ENCODE measurements around the gene DNASE1L1.

Gene DNASE1L1

DNA sequence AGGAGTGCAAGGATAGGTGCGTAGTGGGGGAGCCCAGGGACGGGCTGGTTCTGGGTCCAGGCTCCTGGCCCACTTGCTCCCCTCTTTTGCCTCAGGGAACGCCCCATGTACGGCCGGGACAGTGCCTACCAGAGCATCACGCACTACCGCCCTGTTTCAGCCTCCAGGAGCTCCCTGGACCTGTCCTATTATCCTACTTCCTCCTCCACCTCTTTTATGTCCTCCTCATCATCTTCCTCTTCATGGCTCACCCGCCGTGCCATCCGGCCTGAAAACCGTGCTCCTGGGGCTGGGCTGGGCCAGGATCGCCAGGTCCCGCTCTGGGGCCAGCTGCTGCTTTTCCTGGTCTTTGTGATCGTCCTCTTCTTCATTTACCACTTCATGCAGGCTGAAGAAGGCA is 28.3 kb downstream of the DNASE1L1 start:
- DNase-seq = no peak

GRCh38 chrX:154380153-154380552 is 28.9 kb downstream of the DNASE1L1 start:
- no peak for DNase-seq

DNA sequence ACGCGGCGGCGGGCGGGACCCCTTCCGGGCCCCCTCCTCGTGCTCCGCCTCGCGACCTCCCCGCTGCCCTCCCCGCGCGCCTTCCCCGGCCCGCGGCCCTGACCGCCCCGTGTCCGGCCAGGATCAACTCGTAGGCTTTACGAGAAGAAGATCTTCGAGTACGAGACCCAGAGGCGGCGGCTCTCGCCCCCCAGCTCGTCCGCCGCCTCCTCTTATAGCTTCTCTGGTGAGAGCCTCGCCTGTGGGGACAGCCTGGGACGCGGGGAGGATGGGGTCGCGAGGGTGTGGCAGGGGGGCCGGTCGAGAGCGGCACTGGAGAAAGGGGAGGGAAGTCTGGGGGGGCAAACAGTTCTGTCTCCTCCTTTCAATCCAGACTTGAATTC is 29.5 kb downstream of the DNASE1L1 start:
- no peak for DNase-seq

- DNase-seq = peak; percentile 97
Measured at GRCh38 chrX:154378799-154379568, 30.1 kb downstream of the DNASE1L1 start, which contains the start of gene EMD. Gene EMD, plus strand, starts transcription at chrX:154379295. Its CDS starts 190 bp downstream, at chrX:154379485.

GRCh38 chrX:154378059-154378798 is 30.8 kb downstream of the DNASE1L1 start:
- DNase-seq = peak; percentile 42

DNA sequence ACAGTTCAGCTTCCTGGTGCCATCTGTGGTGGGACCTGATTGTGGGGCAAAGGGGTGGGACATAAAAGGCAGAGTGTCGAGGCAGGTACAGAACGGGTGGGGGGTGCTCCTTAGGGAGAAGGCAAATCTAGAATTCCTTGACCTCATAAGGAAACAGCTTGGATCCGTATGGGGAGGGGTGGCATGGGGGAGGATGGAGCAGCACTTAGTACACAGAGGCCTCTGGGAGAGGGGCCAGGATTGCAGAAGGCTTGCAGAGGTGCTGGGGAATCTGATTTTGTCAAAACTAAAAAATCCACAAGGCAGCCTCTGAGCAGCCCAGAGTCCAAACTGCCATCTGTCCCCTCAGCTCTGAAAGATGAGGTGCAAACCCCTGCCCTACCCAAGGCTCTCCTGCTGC is 32.3 kb downstream of the DNASE1L1 start:
- DNase-seq = no peak

DNA sequence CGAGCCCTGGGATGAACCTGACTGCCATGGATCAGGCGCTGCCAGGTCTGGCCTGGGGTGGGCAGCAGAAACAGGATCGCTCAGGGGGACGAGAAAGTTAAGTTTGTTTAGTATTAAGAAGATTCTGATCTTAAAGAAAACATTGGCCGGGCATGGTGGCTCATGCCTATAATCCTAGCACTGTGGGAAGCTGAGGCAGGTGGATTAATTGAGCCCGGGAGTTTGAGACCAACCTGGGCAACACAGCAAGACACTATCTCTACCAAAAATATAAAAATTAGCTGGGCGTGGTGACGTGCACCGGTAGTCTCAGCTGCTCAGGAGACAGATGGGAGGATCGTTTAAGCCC is 33.9 kb downstream of the DNASE1L1 start:
- no peak for DNase-seq

DNA sequence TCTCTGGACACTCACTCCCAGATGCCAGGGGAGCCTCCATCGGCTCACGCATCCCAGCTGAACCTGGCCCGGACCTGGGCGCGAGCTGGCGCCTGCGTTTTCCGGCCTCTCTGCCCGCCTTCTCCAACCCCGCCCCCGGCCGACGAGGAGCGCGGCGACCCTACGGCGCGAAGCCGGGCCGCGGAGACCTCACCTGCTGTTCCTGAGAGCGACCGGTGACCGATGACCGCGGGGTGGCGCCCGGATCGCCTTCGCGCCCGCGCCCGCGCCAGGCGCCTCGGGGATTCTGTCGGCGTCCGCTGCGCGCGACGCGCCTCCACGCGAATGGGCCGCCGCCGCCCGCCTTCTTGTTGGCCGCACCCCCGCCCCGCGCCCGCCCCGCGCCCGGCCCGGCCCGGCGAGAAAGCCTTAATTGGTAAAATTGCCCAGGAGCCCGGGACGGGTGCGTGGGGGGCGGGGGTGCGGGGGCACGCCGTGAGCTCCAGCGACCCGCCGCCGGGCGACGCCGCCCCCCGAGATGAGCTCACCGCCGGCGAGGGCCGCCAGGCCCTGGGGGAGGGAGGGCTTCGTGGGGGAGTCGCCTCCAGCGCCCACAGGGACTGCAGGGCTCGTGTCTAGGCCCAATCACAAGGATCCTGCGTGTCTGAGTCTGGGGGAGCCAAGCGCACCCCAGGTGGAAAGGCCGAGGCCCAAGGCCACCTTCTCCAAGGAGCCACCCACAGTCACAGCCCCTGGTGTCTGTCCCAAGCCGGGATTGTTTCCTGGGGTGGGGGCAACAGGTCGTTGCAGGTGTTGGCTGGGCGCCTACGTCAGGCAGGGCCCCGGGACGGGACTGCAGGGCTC is 34.5 kb downstream of the DNASE1L1 start, which contains the start of gene FLNA:
Gene FLNA (minus strand): TSS at position 322 of the 843 bp plus-strand sequence. CDS start 3,389 bp downstream, outside the sequence.
- peak; percentile 48 for DNase-seq

GRCh38 chrX:154373340-154374306 is 35.4 kb downstream of the DNASE1L1 start:
- DNase-seq = no peak

GRCh38 chrX:154372612-154373022 is 36.4 kb downstream of the DNASE1L1 start:
- peak; percentile 67 for DNase-seq

DNA sequence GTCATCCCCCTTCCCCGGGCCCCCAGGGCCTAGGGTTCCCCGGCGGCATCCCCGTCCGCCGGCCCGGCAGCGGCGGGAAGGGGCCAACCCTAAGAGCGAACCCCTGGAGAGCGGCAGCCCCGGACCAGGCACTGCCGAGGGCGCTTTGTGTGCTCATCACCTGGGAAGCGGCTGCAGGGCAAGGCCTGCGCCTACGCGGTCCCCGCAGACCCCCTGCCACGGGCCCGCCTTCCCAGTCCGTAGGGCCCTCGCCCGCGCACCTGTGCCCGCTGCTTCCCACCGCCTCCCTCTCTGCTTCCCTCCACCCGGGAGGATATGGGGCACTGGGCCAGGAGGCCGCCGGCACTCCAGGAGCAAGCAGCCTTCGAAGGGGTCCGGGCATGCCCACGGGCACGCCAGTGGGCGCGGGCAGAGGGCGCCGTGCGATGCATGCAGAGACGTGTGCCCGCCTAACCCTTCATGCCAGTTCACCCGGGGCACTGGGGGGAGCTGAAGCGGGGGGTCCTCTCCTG is 37.2 kb downstream of the DNASE1L1 start:
- no peak for DNase-seq

- peak; percentile 96 for DNase-seq
Measured at GRCh38 chrX:154371017-154371788, 37.9 kb downstream of the DNASE1L1 start.

DNA sequence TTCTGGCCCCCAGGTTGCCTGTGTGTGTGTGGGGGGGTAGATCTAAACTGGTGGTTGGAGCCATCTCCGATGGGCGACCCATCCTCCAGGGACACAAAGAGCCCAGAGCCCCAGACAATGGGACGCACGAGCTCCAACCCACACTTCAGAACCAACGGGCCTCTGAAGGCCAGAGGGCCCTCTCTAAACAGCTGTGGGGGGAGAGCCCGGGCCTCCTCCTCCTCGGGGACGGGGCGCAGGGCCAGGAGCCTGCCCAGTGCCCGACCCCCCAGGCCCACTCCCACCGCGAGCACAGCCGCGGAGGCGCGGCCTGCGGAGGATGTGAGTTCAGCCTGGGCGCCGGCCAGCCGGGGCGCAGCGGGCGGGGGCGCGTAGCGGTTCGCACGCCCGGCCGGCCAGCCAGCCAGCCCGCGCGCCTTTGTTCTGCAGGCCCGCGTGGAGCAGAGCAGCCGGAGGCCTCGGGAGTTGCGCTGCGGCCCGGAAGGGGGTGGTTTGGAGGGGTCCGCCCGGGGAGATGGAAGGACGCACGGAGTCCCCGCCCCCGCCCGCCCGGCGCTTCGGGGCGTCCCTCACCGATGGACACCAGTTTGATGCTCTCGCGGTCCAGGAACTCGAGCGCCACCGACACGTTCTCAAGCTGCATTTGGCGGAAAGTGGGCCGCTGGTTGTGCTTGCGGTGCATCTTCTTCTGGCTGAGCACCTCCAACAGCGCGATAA is 38.6 kb downstream of the DNASE1L1 start:
- DNase-seq = peak; percentile 34

- DNase-seq = peak; percentile 82
Measured at GRCh38 chrX:154369449-154370299, 39.4 kb downstream of the DNASE1L1 start.

DNA sequence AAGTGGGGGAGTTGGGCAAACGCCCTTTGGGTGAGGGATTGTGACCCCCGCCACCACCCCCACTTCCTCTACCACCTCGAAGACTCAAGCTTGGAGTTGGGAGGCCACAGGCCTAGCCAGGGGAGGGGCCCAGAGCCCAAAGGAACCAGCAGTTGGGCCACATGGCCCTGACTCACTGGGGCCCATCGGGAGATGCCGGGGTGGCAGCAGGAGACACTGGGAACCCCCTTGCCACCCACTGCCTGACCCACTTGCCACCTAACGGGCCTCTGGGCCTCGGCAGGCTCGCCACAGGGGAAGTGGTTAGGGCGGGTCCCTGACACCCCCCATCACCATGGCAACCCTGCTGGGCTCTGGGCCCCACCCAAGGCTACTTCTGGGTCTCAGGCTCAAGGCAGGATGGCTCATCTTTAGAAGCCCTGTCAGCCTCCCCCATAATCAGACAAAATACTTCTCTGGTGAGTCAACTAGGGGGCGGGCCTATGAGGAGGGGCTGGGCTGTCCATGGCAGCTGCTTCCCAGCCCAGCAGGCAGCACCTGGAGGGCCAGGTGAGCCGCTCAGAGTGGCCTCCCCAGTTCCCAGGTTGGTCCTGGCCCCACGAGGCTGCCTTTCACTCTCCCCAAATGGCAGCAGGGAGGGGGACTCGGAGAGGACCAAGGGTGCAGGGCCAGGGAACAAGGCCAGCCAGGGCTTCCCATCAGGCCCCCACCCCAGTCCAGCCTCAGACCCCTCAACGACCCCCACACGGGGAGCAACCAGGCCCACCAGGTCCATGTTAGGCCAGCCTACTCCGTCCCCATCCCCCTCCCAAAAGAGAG is 40.2 kb downstream of the DNASE1L1 start:
- DNase-seq = peak; percentile 98

DNA sequence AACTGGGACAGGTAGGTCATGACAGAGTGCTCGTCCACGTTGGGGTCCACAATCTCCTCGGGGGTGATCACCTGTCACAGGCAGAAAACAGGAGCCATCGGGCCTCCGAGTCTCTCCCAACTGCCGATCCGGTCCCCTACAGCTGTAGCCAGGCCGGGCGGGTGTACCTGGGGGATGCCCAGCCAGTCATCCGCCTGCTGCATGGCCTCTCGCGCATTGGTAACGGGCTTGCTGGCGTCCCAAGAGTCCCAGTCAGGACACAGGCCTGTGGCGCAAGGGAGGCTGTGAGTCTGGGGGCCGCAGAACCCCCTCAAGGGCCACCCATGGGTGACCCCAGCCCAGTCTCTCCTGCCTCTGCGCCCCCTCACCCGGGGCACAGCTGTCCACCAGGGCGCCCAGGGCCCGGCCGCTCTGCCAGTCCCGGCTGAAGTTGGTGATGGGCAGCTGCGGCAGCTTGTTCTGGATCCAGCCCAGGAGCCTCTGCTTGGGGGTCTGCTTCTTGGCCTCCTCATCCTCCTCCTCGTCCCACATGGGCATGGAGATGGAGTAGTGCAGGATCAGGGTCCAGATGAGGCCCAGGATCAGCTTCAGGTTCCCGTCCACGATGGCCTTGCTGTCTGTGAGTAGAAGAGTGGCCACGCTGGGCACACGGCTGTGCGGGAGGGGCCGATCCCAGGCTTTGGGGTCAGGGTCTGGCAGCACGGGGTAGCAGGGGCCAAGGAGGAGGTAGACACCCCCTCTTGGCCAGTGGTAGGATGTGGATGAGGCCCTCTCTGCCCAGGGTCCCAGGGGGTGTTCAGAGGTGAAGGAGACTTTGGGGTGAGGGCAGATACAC is 41.4 kb downstream of the DNASE1L1 start:
- no peak for DNase-seq

- DNase-seq = no peak
Measured at GRCh38 chrX:154366666-154367055, 42.4 kb downstream of the DNASE1L1 start.

Data from activated CD4-positive, alpha-beta T cell treated with anti-CD3 and anti-CD28 coated beads, Interleukin-10, Interleukin-2, amounts not matched to agents 100 ng/mL and 50 ng/mL, durations not matched to agents 16 hours and 8 hours (primary cell).